Coronary artery (tissue), 2 donors: ENCODE measurements around the gene HPN.
"Not testable (repeated sequence)": the region's sequence is repeated elsewhere in the genome, so short reads cannot be mapped to it uniquely, and the experiment has no call there.

Source experiments
- DNase-seq: peaks from one replicate; pipeline ENCODE4 v3.0.0-alpha.2; 2017; ENCODE audit warnings: low spot score
- H3K27ac ChIP-seq, 2 donors: fragments of 200-600 bp; sonication (generic); one replicate each; pipeline ENCODE4 v1.5.1; 2016 to 2019
- H3K4me3 ChIP-seq: fragments of 200-600 bp; sonication (generic); 2 replicates; pipeline ENCODE4 v1.5.1; 2016; ENCODE audit warnings: mild to moderate bottlenecking, moderate library complexity
- CTCF ChIP-seq: fragments of 200-600 bp; sonication (generic); IDR thresholded peaks from one replicate; pipeline ENCODE4 v1.5.1; 2019; ENCODE audit warnings: antibody characterized with exemption

The HPN gene

GRCh38 chr19:35011091-35011689 lies 30.3 kb upstream of the HPN start:
- Histone ChIP-seq H3K4me3 (no peak overlapping the region), H3K27ac (peak overlapping the region in 1 of 2 donors; percentile 28)
- DNase-seq = no peak
- no peak for TF ChIP-seq CTCF

- no peak for TF ChIP-seq CTCF
- H3K27ac ChIP-seq = peak overlapping the region in 1 of 2 donors; percentile 47
- DNase-seq = no peak
- H3K4me3 ChIP-seq = no peak overlapping the region
Observed at GRCh38 chr19:35011737-35012682, 29.5 kb upstream of the HPN start.

- peak; percentile 94 for TF ChIP-seq CTCF
- DNase-seq = peak; percentile 75
- peak overlapping the region in 1 of 2 donors; percentile 44 for H3K27ac ChIP-seq
- no peak overlapping the region for H3K4me3 ChIP-seq
Observed at GRCh38 chr19:35013041-35013819, 28.3 kb upstream of the HPN start.

GRCh38 chr19:35013820-35014754 lies 27.4 kb upstream of the HPN start:
- no peak for TF ChIP-seq CTCF
- Histone ChIP-seq H3K4me3 (no peak overlapping the region), H3K27ac (peak overlapping the region in 1 of 2 donors; percentile 44)
- DNase-seq = peak; percentile 71

- not testable (repeated sequence) for H3K27ac ChIP-seq, DNase-seq, H3K4me3 ChIP-seq
Observed at GRCh38 chr19:35014774-35015173, 26.7 kb upstream of the HPN start.

- peak overlapping the region in 1 of 2 donors; percentile 2 for H3K27ac ChIP-seq
- no peak for DNase-seq
- H3K4me3 ChIP-seq = no peak overlapping the region
- TF ChIP-seq CTCF = no peak
Observed at GRCh38 chr19:35015270-35015953, 26.1 kb upstream of the HPN start.
